Hepatocyte (in vitro differentiated cells): Measurements from ENCODE around the gene ZNF467.

Experiments
- EZH2 ChIP-seq: fragments of 200-600 bp; sonication (generic); IDR thresholded peaks from 2 replicates; pipeline ENCODE4 v1.6.1; 2016; ENCODE audit warnings: antibody characterized with exemption, mild to moderate bottlenecking, borderline replicate concordance
- EZH2phosphoT487 ChIP-seq: fragments of 200-600 bp; sonication (generic); IDR thresholded peaks from one replicate; pipeline ENCODE4 v1.6.1; 2018; ENCODE audit warnings: antibody characterized with exemption, mild to moderate bottlenecking, low read depth, moderate library complexity; ENCODE audit not compliant: unreplicated experiment, severe bottlenecking
- TF ChIP-seq, protein P1 (sequence below): fragments of 200-600 bp; sonication (generic); IDR thresholded peaks from 2 replicates; pipeline ENCODE4 v1.5.1; 2016; ENCODE audit warnings: antibody characterized with exemption, mild to moderate bottlenecking; ENCODE audit not compliant: poor library complexity

DNA sequence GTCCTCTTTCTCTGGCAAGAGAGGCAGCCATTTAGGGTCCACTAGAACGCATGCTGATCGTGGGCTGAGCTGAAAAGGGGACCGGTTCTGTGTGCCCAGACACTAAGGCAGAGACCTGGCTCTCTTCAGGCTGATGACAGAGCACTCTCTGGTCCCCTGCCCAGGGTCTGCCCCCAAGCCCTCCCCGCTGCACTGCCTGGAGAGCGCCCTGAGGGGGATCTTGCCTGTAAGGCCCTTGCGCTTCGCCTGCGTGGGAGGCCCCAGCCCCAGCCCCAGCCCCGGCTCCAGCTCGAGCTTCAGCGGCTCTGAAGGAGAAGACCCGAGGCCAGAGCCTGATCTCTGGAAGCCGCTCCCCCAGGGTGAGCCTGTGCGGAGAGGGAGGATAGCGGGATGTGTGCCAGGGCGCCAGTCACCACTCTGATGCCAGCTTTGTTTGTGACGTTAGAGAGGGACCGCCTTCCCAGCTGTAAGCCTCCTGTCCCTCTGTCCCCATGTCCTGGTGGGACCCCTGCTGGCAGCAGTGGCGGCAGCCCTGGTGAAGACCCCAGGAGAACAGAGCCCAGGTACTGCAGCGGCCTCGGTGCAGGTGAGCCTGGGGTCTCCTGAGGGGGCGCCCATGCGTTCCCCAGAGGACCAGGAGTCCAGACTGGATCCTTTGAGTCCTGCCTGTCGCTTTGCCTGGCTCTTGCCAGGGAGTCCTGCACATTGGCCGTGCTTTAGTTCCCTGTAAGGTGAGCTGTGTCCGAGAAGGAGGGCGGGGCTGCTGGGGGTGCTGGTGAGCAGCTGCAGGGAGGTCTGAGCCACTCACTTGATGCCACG lies 43.2 kb downstream of the ZNF467 start:
- TF ChIP-seq, protein P1, sequence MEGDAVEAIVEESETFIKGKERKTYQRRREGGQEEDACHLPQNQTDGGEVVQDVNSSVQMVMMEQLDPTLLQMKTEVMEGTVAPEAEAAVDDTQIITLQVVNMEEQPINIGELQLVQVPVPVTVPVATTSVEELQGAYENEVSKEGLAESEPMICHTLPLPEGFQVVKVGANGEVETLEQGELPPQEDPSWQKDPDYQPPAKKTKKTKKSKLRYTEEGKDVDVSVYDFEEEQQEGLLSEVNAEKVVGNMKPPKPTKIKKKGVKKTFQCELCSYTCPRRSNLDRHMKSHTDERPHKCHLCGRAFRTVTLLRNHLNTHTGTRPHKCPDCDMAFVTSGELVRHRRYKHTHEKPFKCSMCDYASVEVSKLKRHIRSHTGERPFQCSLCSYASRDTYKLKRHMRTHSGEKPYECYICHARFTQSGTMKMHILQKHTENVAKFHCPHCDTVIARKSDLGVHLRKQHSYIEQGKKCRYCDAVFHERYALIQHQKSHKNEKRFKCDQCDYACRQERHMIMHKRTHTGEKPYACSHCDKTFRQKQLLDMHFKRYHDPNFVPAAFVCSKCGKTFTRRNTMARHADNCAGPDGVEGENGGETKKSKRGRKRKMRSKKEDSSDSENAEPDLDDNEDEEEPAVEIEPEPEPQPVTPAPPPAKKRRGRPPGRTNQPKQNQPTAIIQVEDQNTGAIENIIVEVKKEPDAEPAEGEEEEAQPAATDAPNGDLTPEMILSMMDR, result no peak
- no peak for TF ChIP-seq EZH2
- TF ChIP-seq EZH2phosphoT487, result no peak
